Caco-2 (cell line): Measurements from ENCODE around the gene AAK1. TPM values are rescaled to one million over a fixed set of nuclear protein-coding genes. Genes with fewer than 3 reads are reported as not detected.
"Not testable (repeated sequence)": the region's sequence is repeated elsewhere in the genome, so short reads cannot be mapped to it uniquely, and the experiment has no call there.

Source experiments
- BruUV-seq: library from RNA; stranded (reverse); fragments of 400-500 nt; replicated peaks from 2 replicates; lab custom pipeline; 2021; lab: Mats Ljungman, UMichigan
- CTCF ChIA-PET: fragments of 300-600 bp; sonication (Branson Sonifier 250); formaldehyde crosslinking; loops from one replicate; lab custom pipeline; 2022; ENCODE audit warnings: antibody characterized with exemption; lab: Charles Lee
- POLR2A ChIA-PET: fragments of 300-600 bp; sonication (Branson Sonifier 250); formaldehyde crosslinking; loops from one replicate; lab custom pipeline; 2022; ENCODE audit warnings: antibody characterized with exemption; lab: Charles Lee
- DNase-seq, 2 experiments: peaks; one replicate each; pipeline versions ENCODE4 v3.0.0 to v3.0.0-alpha.2; 2020 to 2022
- H3K27me3 ChIP-seq: replicated peaks from 2 replicates; pipeline ENCODE4 v1.6.0; 2011; ENCODE audit warnings: low read length; ENCODE audit not compliant: control insufficient read depth, insufficient read depth
- H3K36me3 ChIP-seq: 2 replicates; pipeline ENCODE4 v1.5.1; 2011; ENCODE audit warnings: low read length; ENCODE audit not compliant: control insufficient read depth, insufficient read depth
- H3K4me1 ChIP-seq: fragments of 250-450 bp; sonication (Bioruptor Pico); 2 replicates; pipeline ENCODE4 v1.5.1; 2020; ENCODE audit warnings: mild to moderate bottlenecking
- H3K4me3 ChIP-seq: 2 replicates; pipeline ENCODE4 v1.5.1; 2011; ENCODE audit warnings: low read depth, mild to moderate bottlenecking, control low read depth, low read length
- H3K9me3 ChIP-seq: fragments of 250-450 bp; sonication (Bioruptor Pico); 2 replicates; pipeline ENCODE4 v1.5.1; 2020; ENCODE audit warnings: mild to moderate bottlenecking, moderate library complexity
- H3K27ac Mint-ChIP-seq: one replicate; pipeline ENCODE4 v1.8.0; 2022; ENCODE audit warnings: mixed read lengths; ENCODE audit not compliant: unreplicated experiment
- H3K27me3 Mint-ChIP-seq: one replicate; pipeline ENCODE4 v1.8.0; 2022; ENCODE audit warnings: mixed read lengths; ENCODE audit not compliant: insufficient read depth, unreplicated experiment
- H3K36me3 Mint-ChIP-seq: one replicate; pipeline ENCODE4 v1.8.0; 2022; ENCODE audit warnings: mild to moderate bottlenecking, mixed read lengths; ENCODE audit not compliant: insufficient read depth, unreplicated experiment
- H3K4me1 Mint-ChIP-seq: one replicate; pipeline ENCODE4 v1.8.0; 2022; ENCODE audit warnings: low read depth, mixed read lengths; ENCODE audit not compliant: unreplicated experiment
- H3K4me3 Mint-ChIP-seq: one replicate; pipeline ENCODE4 v1.8.0; 2022; ENCODE audit warnings: mild to moderate bottlenecking, moderate library complexity, mixed read lengths; ENCODE audit not compliant: unreplicated experiment
- H3K9me3 Mint-ChIP-seq: one replicate; pipeline ENCODE4 v1.8.0; 2022; ENCODE audit warnings: mixed read lengths; ENCODE audit not compliant: unreplicated experiment
- CTCF ChIP-seq, 2 experiments: fragments of 200-600 bp in 1 of 2; IDR thresholded peaks; 1 replicate in 1 of 2; 2 replicates in 1 of 2; pipeline versions ENCODE4 v1.5.1 to v1.8.0; 2011 to 2022; ENCODE audit warnings: antibody characterized with exemption in 1 of 2, control low read depth in 1 of 2, inconsistent platforms in 1 of 2, low read depth in 1 of 2, low read length in 1 of 2, mild to moderate bottlenecking in 1 of 2, moderate library complexity in 1 of 2; ENCODE audit not compliant: insufficient read depth in 1 of 2, severe bottlenecking in 1 of 2, unreplicated experiment in 1 of 2
- intact Hi-C: fragments of 100-400 bp; cut with micrococcal nuclease; formaldehyde crosslinking; loops from one replicate; pipeline ENCODE4 v1.10.0; 2022; ENCODE audit not compliant: unreplicated experiment
- total RNA-seq: library from RNA; stranded (reverse); gene quantifications from 2 replicates; pipeline ENCODE4 v1.2.3, GENCODE V29; 2022

The AAK1 gene
- total RNA-seq, 1 experiment from 2014 or later = 39.7 TPM

GRCh38 chr2:69659941-69660483 lies 16.5 kb upstream of the AAK1 start:
- BruUV-seq = no TSS peak
- peaks cover 9% of the 10 kb centered on the region; the same call in 1 of the 2 replicates for H3K9me3 ChIP-seq
- intact Hi-C loops = no loop called here

GRCh38 chr2:69659349-69659748 lies 15.8 kb upstream of the AAK1 start:
- no peak overlapping the region for H3K4me3 ChIP-seq
- intact Hi-C loops = no loop called here
- TF ChIP-seq CTCF (IDR thresholded peaks at IDR 0.05; ENCODE audit: insufficient read depth in 1 of 2, low read depth in 1 of 2, low read length in 1 of 2, severe bottlenecking in 1 of 2, unreplicated experiment in 1 of 2) = no peak
- no peaks in the 10 kb centered on the region for H3K27me3 ChIP-seq
- Mint-ChIP-seq H3K9me3 (peaks cover 9% of the 10 kb centered on the region), H3K27me3 (no peaks in the 10 kb centered on the region), H3K27ac (no peak overlapping the region), H3K4me3 (no peak overlapping the region), H3K4me1 (peaks cover 23% of the 10 kb centered on the region), H3K36me3 (no peaks in the 10 kb centered on the region)
- H3K36me3 ChIP-seq = no peaks in the 10 kb centered on the region
- POLR2A ChIA-PET = no interaction called here
- no TSS peak for BruUV-seq
- CTCF ChIA-PET = no interaction called here
- peaks cover 22% of the 10 kb centered on the region for H3K4me1 ChIP-seq
- no peak for DNase-seq
- peaks cover 9% of the 10 kb centered on the region; the same call in 1 of the 2 replicates for H3K9me3 ChIP-seq

More at GRCh38 chr2:69659941-69660483, 16.5 kb upstream of the AAK1 start:
- no peak overlapping the region for H3K4me3 ChIP-seq
- TF ChIP-seq CTCF (IDR thresholded peaks at IDR 0.05; ENCODE audit: insufficient read depth in 1 of 2, low read depth in 1 of 2, low read length in 1 of 2, severe bottlenecking in 1 of 2, unreplicated experiment in 1 of 2) = no peak
- Mint-ChIP-seq H3K36me3 (no peaks in the 10 kb centered on the region), H3K27ac (no peak overlapping the region), H3K4me3 (no peak overlapping the region), H3K4me1 (peaks cover 23% of the 10 kb centered on the region), H3K9me3 (peaks cover 9% of the 10 kb centered on the region), H3K27me3 (no peaks in the 10 kb centered on the region)
- POLR2A ChIA-PET = no interaction called here
- no peaks in the 10 kb centered on the region for H3K27me3 ChIP-seq
- CTCF ChIA-PET = no interaction called here
- H3K36me3 ChIP-seq = no peaks in the 10 kb centered on the region
- no peak for DNase-seq
- H3K4me1 ChIP-seq = peaks cover 22% of the 10 kb centered on the region

GRCh38 chr2:69652206-69652605 lies 8.7 kb upstream of the AAK1 start:
- no peak overlapping the region for H3K27ac Mint-ChIP-seq
- H3K4me3 Mint-ChIP-seq = no peak overlapping the region

GRCh38 chr2:69647196-69647595 lies 3.7 kb upstream of the AAK1 start:
- H3K9me3 ChIP-seq, DNase-seq, H3K36me3 ChIP-seq, H3K4me3 Mint-ChIP-seq, CTCF ChIA-PET, intact Hi-C loops, H3K27me3 ChIP-seq, H3K4me3 ChIP-seq, H3K27me3 Mint-ChIP-seq, H3K9me3 Mint-ChIP-seq, H3K4me1 ChIP-seq, H3K27ac Mint-ChIP-seq, BruUV-seq: not testable (repeated sequence)
- Mint-ChIP-seq H3K4me1 (peaks cover 23% of the 10 kb centered on the region), H3K36me3 (peaks cover 11% of the 10 kb centered on the region)
- POLR2A ChIA-PET = interaction anchor here (0.6 kb wide), 1 partner anchor 1421 kb away, joined by 3 read pairs; the partner anchor contains the start of gene NAGK

More at GRCh38 chr2:69652206-69652605, 8.7 kb upstream of the AAK1 start:
- ChIA-PET CTCF (no interaction called here), POLR2A (no interaction called here)
- H3K9me3 Mint-ChIP-seq = no peaks in the 10 kb centered on the region
- DNase-seq = no peak
- Histone ChIP-seq H3K4me3 (no peak overlapping the region), H3K36me3 (no peaks in the 10 kb centered on the region), H3K27me3 (no peaks in the 10 kb centered on the region), H3K9me3 (no peaks in the 10 kb centered on the region), H3K4me1 (no peaks in the 10 kb centered on the region)
- H3K4me1 Mint-ChIP-seq = no peaks in the 10 kb centered on the region
- no TSS peak for BruUV-seq
- TF ChIP-seq CTCF (IDR thresholded peaks at IDR 0.05; ENCODE audit: insufficient read depth in 1 of 2, low read depth in 1 of 2, low read length in 1 of 2, severe bottlenecking in 1 of 2, unreplicated experiment in 1 of 2) = no peak
- H3K27me3 Mint-ChIP-seq = no peaks in the 10 kb centered on the region
- intact Hi-C loops = no loop called here
- H3K36me3 Mint-ChIP-seq = peaks cover 6% of the 10 kb centered on the region
